ENCODE results near the gene SLC30A1. TPM values are rescaled to one million over a fixed set of nuclear protein-coding genes. Genes with fewer than 3 reads are reported as not detected.

Gene SLC30A1
- polyA plus RNA-seq, 3 donors: 11.9 to 15.4 (median 13.2) TPM

GRCh38 chr1:211577277-211577818 lies 1.6 kb downstream of the SLC30A1 start:
- intact Hi-C loops (cut with micrococcal nuclease): loop anchor here (1.0 to 5.0 kb wide), 3 partner anchors 48 to 77 kb away; no protein-coding TSS in a partner anchor
- Mint-ChIP-seq H3K4me1 (peaks cover 64% of the 10 kb centered on the region), H3K4me3 (peak overlapping the region; percentile 97 to 98), H3K27ac (peak overlapping the region in 6 of 7 donors; percentile 59 to 92 (median 84)), H3K9me3 (peaks cover 0 to 2% (median 0%) of the 10 kb centered on the region in 7 donors), H3K27me3 (ENCODE audit: low read depth in 3 of 3) (peaks cover 0 to 2% (median 0%) of the 10 kb centered on the region in 3 donors), H3K36me3 (peaks cover 22 to 33% of the 10 kb centered on the region in 2 donors)
- peaks cover 36 to 39% of the 10 kb centered on the region in 2 donors for H3K36me3 ChIP-seq (replicated peaks in 1 of 2; ENCODE audit: control insufficient read depth in 1 of 2, insufficient read depth in 2 of 2, low read length in 2 of 2)
- H3K4me2 ChIP-seq (replicated peaks; ENCODE audit: extremely low read depth, low read length, poor library complexity, severe bottlenecking): peak overlapping the region; percentile 87
- TF ChIP-seq CTCF (IDR thresholded peaks at IDR 0.05): no peak
- peak overlapping the region; percentile 90 for H3K9ac ChIP-seq (ENCODE audit: insufficient read depth, low read length, poor library complexity, severe bottlenecking)
- peaks cover 60% of the 10 kb centered on the region for H4K20me1 ChIP-seq (ENCODE audit: insufficient read depth, low read length)
- 1% methylated on average over 10 of the region's 13 CpGs for WGBS (ENCODE audit: insufficient coverage)
- no peaks in the 10 kb centered on the region for H3K27me3 ChIP-seq (ENCODE audit: control insufficient read depth in 2 of 2, insufficient read depth in 2 of 2, low read length in 2 of 2)
- H3K9me3 ChIP-seq (replicated peaks in 1 of 2; ENCODE audit: control insufficient read depth in 1 of 2, insufficient read depth in 1 of 2, low read length in 2 of 2): no peaks in the 10 kb centered on the region
- no peak for DNase-seq
- H3K4me3 ChIP-seq (replicated peaks in 1 of 3; ENCODE audit: low read depth in 2 of 3, low read length in 3 of 3): peak overlapping the region; percentile 84 to 100 (median 99)
- peak overlapping the region in 1 of 2 donors; percentile 90 for H3K27ac ChIP-seq (ENCODE audit: low read depth in 1 of 2, low read length in 2 of 2)
- peaks cover 39 to 73% of the 10 kb centered on the region in 2 donors for H3K4me1 ChIP-seq (ENCODE audit: control insufficient read depth in 1 of 2, insufficient read depth in 2 of 2, low read length in 2 of 2)
- H2AFZ ChIP-seq (ENCODE audit: insufficient read depth, low read depth, low read length, poor library complexity, severe bottlenecking): peak overlapping the region; percentile 78
- H3K79me2 ChIP-seq (ENCODE audit: insufficient read depth, low read length): peaks cover 74% of the 10 kb centered on the region

- peak overlapping the region; percentile 84 to 100 (median 99) for H3K4me3 ChIP-seq (replicated peaks in 1 of 3; ENCODE audit: low read depth in 2 of 3, low read length in 3 of 3)
- DNase-seq: no peak
- Mint-ChIP-seq H3K4me3 (peak overlapping the region; percentile 97 to 98), H3K36me3 (peaks cover 26 to 39% of the 10 kb centered on the region in 2 donors), H3K9me3 (peaks cover 0 to 2% (median 0%) of the 10 kb centered on the region in 7 donors), H3K4me1 (peaks cover 60% of the 10 kb centered on the region), H3K27ac (no peak overlapping the region), H3K27me3 (ENCODE audit: low read depth in 3 of 3) (peaks cover 0 to 2% (median 0%) of the 10 kb centered on the region in 3 donors)
- peaks cover 81% of the 10 kb centered on the region for H3K79me2 ChIP-seq (ENCODE audit: insufficient read depth, low read length)
- H3K27me3 ChIP-seq (ENCODE audit: control insufficient read depth in 2 of 2, insufficient read depth in 2 of 2, low read length in 2 of 2): no peaks in the 10 kb centered on the region
- H3K4me2 ChIP-seq (replicated peaks; ENCODE audit: extremely low read depth, low read length, poor library complexity, severe bottlenecking): peak overlapping the region; percentile 87
- H3K9me3 ChIP-seq (replicated peaks in 1 of 2; ENCODE audit: control insufficient read depth in 1 of 2, insufficient read depth in 1 of 2, low read length in 2 of 2): no peaks in the 10 kb centered on the region
- peak overlapping the region; percentile 90 for H3K9ac ChIP-seq (ENCODE audit: insufficient read depth, low read length, poor library complexity, severe bottlenecking)
- no peak for TF ChIP-seq CTCF (IDR thresholded peaks at IDR 0.05)
- H4K20me1 ChIP-seq (ENCODE audit: insufficient read depth, low read length): peaks cover 67% of the 10 kb centered on the region
- peak overlapping the region; percentile 78 for H2AFZ ChIP-seq (ENCODE audit: insufficient read depth, low read depth, low read length, poor library complexity, severe bottlenecking)
- peaks cover 33 to 67% of the 10 kb centered on the region in 2 donors for H3K4me1 ChIP-seq (ENCODE audit: control insufficient read depth in 1 of 2, insufficient read depth in 2 of 2, low read length in 2 of 2)
- intact Hi-C loops (cut with micrococcal nuclease): loop anchor here (1.0 to 5.0 kb wide), 3 partner anchors 49 to 78 kb away; no protein-coding TSS in a partner anchor
- no CpG with 5 or more reads among the region's 2 CpGs for WGBS (ENCODE audit: insufficient coverage)
- H3K27ac ChIP-seq (ENCODE audit: low read depth in 1 of 2, low read length in 2 of 2): peak overlapping the region in 1 of 2 donors; percentile 8
- H3K36me3 ChIP-seq (replicated peaks in 1 of 2; ENCODE audit: control insufficient read depth in 1 of 2, insufficient read depth in 2 of 2, low read length in 2 of 2): peaks cover 40 to 45% of the 10 kb centered on the region in 2 donors
Measured at GRCh38 chr1:211576717-211577116, 2.2 kb downstream of the SLC30A1 start.

Data from CD14-positive monocyte (primary cell).